ENCODE results near the gene PPFIA1.

PPFIA1 gene

Small RNAs within 50 kb of the gene (small RNA-seq; reads per million reads assigned to genes)
- 972 reads per million, percentile 99 among the genes with 10 or more reads in this experiment for gene MIR548K (ENCODE audit: insufficient read depth)
